ENCODE results near the gene TMEM52B. TPM values are rescaled to one million over a fixed set of nuclear protein-coding genes. Genes with fewer than 3 reads are reported as not detected.

Gene TMEM52B
- total RNA-seq, result not detected

- DNase-seq, result no peak
- no peaks in the 10 kb centered on the region for H3K4me1 ChIP-seq
- H3K4me3 ChIP-seq, result no peak within 1 kb of the TSS
- H3K27ac ChIP-seq, result no peak within 1 kb of the TSS
- no peaks in the 10 kb centered on the region for H3K9me3 ChIP-seq
- intact Hi-C loops (cut with DNase I), result no loop called here
- H3K36me3 ChIP-seq, result no peaks in the 10 kb centered on the region
- H3K9ac ChIP-seq (ENCODE audit: low read depth in 2 of 2, low read length in 2 of 2), result no peak within 1 kb of the TSS
- no peak for TF ChIP-seq CTCF (IDR thresholded peaks at IDR 0.05)
- H3K27me3 ChIP-seq, result no peaks in the 10 kb centered on the region
Observed at GRCh38 chr12:10178821-10179220, at the start of gene TMEM52B. TSS of gene TMEM52B (plus strand) at chr12:10179032. CDS start at chr12:10179575, 543 bp downstream.

GRCh38 chr12:10130042-10130441 lies 48.8 kb upstream of the TMEM52B start, which contains the start of gene CLEC7A:
TSS of gene CLEC7A (minus strand) at chr12:10130199. CDS start at chr12:10130082, 117 bp downstream.
- no peak for DNase-seq
- Histone ChIP-seq H3K27me3 (no peaks in the 10 kb centered on the region), H3K4me3 (no peak within 1 kb of the TSS), H3K9me3 (no peaks in the 10 kb centered on the region), H3K36me3 (no peaks in the 10 kb centered on the region), H3K4me1 (no peaks in the 10 kb centered on the region), H3K27ac (peak within 1 kb of the TSS; percentile 61), H3K9ac (ENCODE audit: low read depth in 2 of 2, low read length in 2 of 2) (no peak within 1 kb of the TSS)
- intact Hi-C loops (cut with DNase I), result no loop called here
- TF ChIP-seq CTCF (IDR thresholded peaks at IDR 0.05), result no peak

- intact Hi-C loops (cut with DNase I), result no loop called here
- DNase-seq, result no peak
Observed at GRCh38 chr12:10131111-10131690, 47.6 kb upstream of the TMEM52B start.

GRCh38 chr12:10132850-10133370 lies 45.9 kb upstream of the TMEM52B start:
- Histone ChIP-seq H3K9me3 (no peaks in the 10 kb centered on the region), H3K27ac (no peak overlapping the region), H3K36me3 (no peaks in the 10 kb centered on the region)

More at GRCh38 chr12:10131111-10131690, 47.6 kb upstream of the TMEM52B start:
- no peaks in the 10 kb centered on the region for H3K9me3 ChIP-seq
- H3K27ac ChIP-seq, result no peak overlapping the region
- no peaks in the 10 kb centered on the region for H3K4me1 ChIP-seq
- no peak overlapping the region for H3K9ac ChIP-seq (ENCODE audit: low read depth in 2 of 2, low read length in 2 of 2)
- H3K36me3 ChIP-seq, result no peaks in the 10 kb centered on the region
- H3K27me3 ChIP-seq, result no peaks in the 10 kb centered on the region
- TF ChIP-seq CTCF (IDR thresholded peaks at IDR 0.05), result no peak
- no peak overlapping the region for H3K4me3 ChIP-seq

GRCh38 chr12:10135126-10135525 lies 43.7 kb upstream of the TMEM52B start:
- DNase-seq, result no peak
- intact Hi-C loops (cut with DNase I), result no loop called here
- no peak for TF ChIP-seq CTCF (IDR thresholded peaks at IDR 0.05)

More at GRCh38 chr12:10132850-10133370, 45.9 kb upstream of the TMEM52B start:
- Histone ChIP-seq H3K9ac (ENCODE audit: low read depth in 2 of 2, low read length in 2 of 2) (no peak overlapping the region), H3K27me3 (no peaks in the 10 kb centered on the region), H3K4me1 (no peaks in the 10 kb centered on the region), H3K4me3 (no peak overlapping the region)
- intact Hi-C loops (cut with DNase I), result no loop called here
- DNase-seq, result no peak
- no peak for TF ChIP-seq CTCF (IDR thresholded peaks at IDR 0.05)

More at GRCh38 chr12:10135126-10135525, 43.7 kb upstream of the TMEM52B start:
- H3K9me3 ChIP-seq, result no peaks in the 10 kb centered on the region
- no peak overlapping the region for H3K9ac ChIP-seq (ENCODE audit: low read depth in 2 of 2, low read length in 2 of 2)
- H3K4me1 ChIP-seq, result no peaks in the 10 kb centered on the region
- H3K27me3 ChIP-seq, result no peaks in the 10 kb centered on the region
- no peak overlapping the region for H3K4me3 ChIP-seq
- H3K36me3 ChIP-seq, result no peaks in the 10 kb centered on the region
- H3K27ac ChIP-seq, result no peak overlapping the region
